Measurements from ENCODE around the gene SS18. TPM values are rescaled to one million over a fixed set of nuclear protein-coding genes. Genes with fewer than 3 reads are reported as not detected.

The SS18 gene
- total RNA-seq, 1 donor from 2014 or later, result 60.0 TPM

GRCh38 chr18:26022585-26022984 lies 67.8 kb downstream of the SS18 start:
- Histone ChIP-seq H3K4me1 (no peaks in the 10 kb centered on the region), H3K36me3 (peaks cover 81% of the 10 kb centered on the region), H3K4me3 (no peak overlapping the region), H3K27me3 (no peaks in the 10 kb centered on the region), H3K9me3 (no peaks in the 10 kb centered on the region), H3K27ac (no peak overlapping the region)
- no peak for ATAC-seq
- intact Hi-C loops (cut with DNase I), result no loop called here
- DNase-seq, result no peak
- TF ChIP-seq, protein P1, sequence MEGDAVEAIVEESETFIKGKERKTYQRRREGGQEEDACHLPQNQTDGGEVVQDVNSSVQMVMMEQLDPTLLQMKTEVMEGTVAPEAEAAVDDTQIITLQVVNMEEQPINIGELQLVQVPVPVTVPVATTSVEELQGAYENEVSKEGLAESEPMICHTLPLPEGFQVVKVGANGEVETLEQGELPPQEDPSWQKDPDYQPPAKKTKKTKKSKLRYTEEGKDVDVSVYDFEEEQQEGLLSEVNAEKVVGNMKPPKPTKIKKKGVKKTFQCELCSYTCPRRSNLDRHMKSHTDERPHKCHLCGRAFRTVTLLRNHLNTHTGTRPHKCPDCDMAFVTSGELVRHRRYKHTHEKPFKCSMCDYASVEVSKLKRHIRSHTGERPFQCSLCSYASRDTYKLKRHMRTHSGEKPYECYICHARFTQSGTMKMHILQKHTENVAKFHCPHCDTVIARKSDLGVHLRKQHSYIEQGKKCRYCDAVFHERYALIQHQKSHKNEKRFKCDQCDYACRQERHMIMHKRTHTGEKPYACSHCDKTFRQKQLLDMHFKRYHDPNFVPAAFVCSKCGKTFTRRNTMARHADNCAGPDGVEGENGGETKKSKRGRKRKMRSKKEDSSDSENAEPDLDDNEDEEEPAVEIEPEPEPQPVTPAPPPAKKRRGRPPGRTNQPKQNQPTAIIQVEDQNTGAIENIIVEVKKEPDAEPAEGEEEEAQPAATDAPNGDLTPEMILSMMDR (IDR thresholded peaks at IDR 0.05), result no peak

DNA sequence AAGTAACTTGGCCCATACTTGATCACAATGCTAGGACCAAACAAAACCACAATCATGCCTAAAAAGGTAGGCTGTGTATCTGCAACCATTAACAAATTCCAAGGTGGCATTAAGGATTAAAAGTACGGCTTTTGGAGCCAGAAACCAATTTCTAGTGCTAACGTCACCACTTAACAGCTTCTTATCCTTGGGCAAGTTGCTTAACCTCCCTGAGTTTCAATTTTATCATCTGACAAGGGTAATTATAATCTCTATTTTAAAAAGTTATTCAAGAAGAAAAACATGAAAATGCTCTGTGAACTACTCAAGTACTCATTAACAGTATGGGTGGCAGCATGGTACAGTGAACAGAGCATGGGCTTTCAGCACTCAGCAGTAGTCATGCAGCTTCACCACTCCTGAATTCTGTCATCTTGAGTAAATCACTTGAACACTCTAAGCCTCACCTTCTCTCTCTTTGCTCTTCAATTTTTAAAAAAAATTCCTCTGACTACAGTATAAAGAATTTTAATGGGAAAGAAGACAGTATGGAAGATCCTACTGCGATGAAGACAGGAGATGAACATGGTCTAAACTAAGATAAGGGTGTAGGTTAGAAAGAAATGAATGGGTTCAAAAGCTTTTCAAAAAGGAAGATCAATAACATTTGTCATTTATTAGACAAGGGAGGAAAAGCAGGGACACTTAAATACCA lies 69.2 kb downstream of the SS18 start:
- TF ChIP-seq, protein P1 (IDR thresholded peaks at IDR 0.05), result no peak
- H3K4me3 ChIP-seq, result no peak overlapping the region
- ATAC-seq (peak; percentile 76), DNase-seq (no peak)
- no peak overlapping the region for H3K27ac ChIP-seq
- no peaks in the 10 kb centered on the region for H3K4me1 ChIP-seq
- H3K9me3 ChIP-seq, result no peaks in the 10 kb centered on the region
- no peaks in the 10 kb centered on the region for H3K27me3 ChIP-seq
- intact Hi-C loops (cut with DNase I), result no loop called here
- H3K36me3 ChIP-seq, result peaks cover 82% of the 10 kb centered on the region

- TF ChIP-seq, protein P1 (IDR thresholded peaks at IDR 0.05), result no peak
- no peak for ATAC-seq
- H3K27ac ChIP-seq, result no peak overlapping the region
- intact Hi-C loops (cut with DNase I), result no loop called here
- no peak for DNase-seq
- no peaks in the 10 kb centered on the region for H3K27me3 ChIP-seq
- no peaks in the 10 kb centered on the region for H3K4me1 ChIP-seq
- no peak overlapping the region for H3K4me3 ChIP-seq
- peaks cover 73% of the 10 kb centered on the region for H3K36me3 ChIP-seq
- H3K9me3 ChIP-seq, result no peaks in the 10 kb centered on the region
These were observed 72.5 kb downstream of the SS18 start for GRCh38 chr18:26017929-26018328.

GRCh38 chr18:26014462-26014861 lies 76.0 kb downstream of the SS18 start:
- Histone ChIP-seq H3K36me3 (peaks cover 46% of the 10 kb centered on the region), H3K27me3 (no peaks in the 10 kb centered on the region), H3K27ac (no peak overlapping the region), H3K4me3 (no peak overlapping the region), H3K9me3 (no peaks in the 10 kb centered on the region), H3K4me1 (no peaks in the 10 kb centered on the region)
- TF ChIP-seq, protein P1 (IDR thresholded peaks at IDR 0.05), result no peak
- ATAC-seq, result no peak
- intact Hi-C loops (cut with DNase I), result no loop called here
- DNase-seq, result no peak

DNA sequence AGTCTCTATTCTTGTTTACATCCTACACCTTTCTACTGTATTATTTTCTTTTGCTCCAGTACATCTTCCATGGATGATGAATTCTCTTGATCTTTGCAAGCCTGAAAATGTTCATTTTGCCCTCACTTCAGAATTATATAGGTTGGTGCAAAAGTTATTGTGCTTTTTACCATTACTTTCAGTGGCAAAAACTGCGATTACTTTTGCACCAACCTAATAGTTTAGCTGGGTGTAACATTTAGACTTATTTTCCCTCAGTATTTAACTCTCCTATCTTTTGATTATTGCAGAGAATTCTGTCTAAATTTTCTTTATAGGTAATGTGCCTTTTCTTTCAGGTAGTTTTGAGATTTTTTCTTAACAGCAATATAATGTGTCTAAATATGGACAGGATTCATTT lies 81.8 kb downstream of the SS18 start:
- ATAC-seq (no peak), DNase-seq (no peak)
- H3K27me3 ChIP-seq, result no peaks in the 10 kb centered on the region
- H3K4me1 ChIP-seq, result no peaks in the 10 kb centered on the region
- no peaks in the 10 kb centered on the region for H3K36me3 ChIP-seq
- intact Hi-C loops (cut with DNase I), result no loop called here
- no peaks in the 10 kb centered on the region for H3K9me3 ChIP-seq
- TF ChIP-seq, protein P1 (IDR thresholded peaks at IDR 0.05), result no peak
- H3K27ac ChIP-seq, result no peak overlapping the region
- no peak overlapping the region for H3K4me3 ChIP-seq

DNA sequence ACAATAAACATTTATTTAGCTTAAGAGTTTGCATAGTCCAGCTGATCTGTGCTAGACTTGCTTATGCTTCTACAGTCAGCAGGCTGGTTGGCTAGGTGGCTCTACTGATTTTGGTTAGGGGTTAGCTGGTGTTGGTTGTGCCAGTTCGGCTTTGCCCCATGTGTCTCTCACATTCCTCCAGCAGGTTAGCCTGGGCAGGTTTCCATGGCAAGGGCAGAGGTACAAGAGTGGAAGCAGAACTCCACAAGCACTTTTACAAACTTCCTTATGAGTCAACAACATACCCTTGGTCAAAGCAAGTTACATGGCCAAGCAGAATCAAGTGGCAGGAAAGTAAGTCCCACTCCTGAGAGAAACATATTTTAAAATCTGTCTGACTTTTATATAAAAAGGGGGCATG lies 82.3 kb downstream of the SS18 start:
- TF ChIP-seq, protein P1 (IDR thresholded peaks at IDR 0.05), result no peak
- ATAC-seq (peak; percentile 80), DNase-seq (no peak)
- Histone ChIP-seq H3K4me3 (no peak overlapping the region), H3K27ac (no peak overlapping the region), H3K4me1 (no peaks in the 10 kb centered on the region), H3K36me3 (no peaks in the 10 kb centered on the region), H3K27me3 (no peaks in the 10 kb centered on the region), H3K9me3 (no peaks in the 10 kb centered on the region)
- intact Hi-C loops (cut with DNase I), result no loop called here

Data from upper lobe of right lung (tissue), 1 donor.